HEK293 (cell line): Measurements from ENCODE around the gene ABI3BP.

Source experiments
- CTCF ChIA-PET: fragments of 350-600 bp; formaldehyde crosslinking; extraction: SDS; loops from one replicate; lab custom pipeline; 2021; ENCODE audit warnings: antibody characterized with exemption; lab: Yijun Ruan, JAX
- POLR2A ChIA-PET: fragments of 300-600 bp; formaldehyde crosslinking; extraction: SDS; loops from one replicate; lab custom pipeline; 2020; ENCODE audit warnings: antibody characterized with exemption, inconsistent platforms; lab: Yijun Ruan, JAX
- H3K27ac ChIP-seq: fragments of 200-500 bp; sonication (Bioruptor generic); 2 replicates; pipeline ENCODE4 v1.5.1; 2014; ENCODE audit warnings: low read depth, low read length, control low read depth, inconsistent platforms; ENCODE audit errors: extremely low read depth
- H3K36me3 ChIP-seq, 2 experiments: fragments of 200-500 bp in 1 of 2; sonication (Bioruptor generic) in 1 of 2; 1 replicate in 1 of 2; 2 replicates in 1 of 2; pipeline ENCODE4 v1.5.1; 2014 to 2017; ENCODE audit warnings: inconsistent platforms in 2 of 2, low read length in 2 of 2; ENCODE audit not compliant: control insufficient read depth in 2 of 2, insufficient read depth in 1 of 2
- H3K4me1 ChIP-seq: fragments of 200-500 bp; sonication (Bioruptor generic); 2 replicates; pipeline ENCODE4 v1.5.1; 2014; ENCODE audit warnings: mild to moderate bottlenecking, low read length, inconsistent platforms; ENCODE audit not compliant: control insufficient read depth, insufficient read depth
- H3K4me3 ChIP-seq: 2 replicates; pipeline ENCODE4 v1.5.1; 2011; ENCODE audit warnings: low read depth, mild to moderate bottlenecking, control low read depth, low read length, moderate library complexity
- H3K9me3 ChIP-seq: fragments of 200-500 bp; sonication (Bioruptor generic); 2 replicates; pipeline ENCODE4 v1.5.1; 2014; ENCODE audit warnings: low read depth, low read length, inconsistent platforms; ENCODE audit not compliant: control insufficient read depth, insufficient read depth
- BCL11A ChIP-seq: fragments of 450-650 bp; formaldehyde crosslinking; IDR thresholded peaks from 2 replicates; pipeline ENCODE4 v1.5.1; 2016; ENCODE audit warnings: low read depth, missing biosample characterization, missing genetic modification characterization
- EGR2 ChIP-seq: fragments of 450-650 bp; formaldehyde crosslinking; IDR thresholded peaks from 2 replicates; pipeline ENCODE4 v1.5.1; 2016; ENCODE audit warnings: low read depth, missing biosample characterization, missing genetic modification characterization
- HOXD13 ChIP-seq: sonication (generic); formaldehyde crosslinking; IDR thresholded peaks from 2 replicates; pipeline ENCODE4 v1.8.0; 2022; ENCODE audit warnings: missing genetic modification reagents, borderline replicate concordance
- IKZF3 ChIP-seq: fragments of 450-650 bp; IDR thresholded peaks from 2 replicates; pipeline ENCODE4 v1.5.0; 2018; ENCODE audit warnings: missing biosample characterization, mild to moderate bottlenecking, missing genetic modification characterization, moderate library complexity
- KLF8 ChIP-seq: fragments of 450-650 bp; formaldehyde crosslinking; IDR thresholded peaks from 2 replicates; pipeline ENCODE4 v1.5.1; 2016; ENCODE audit warnings: missing biosample characterization, missing genetic modification characterization
- PRDM10 ChIP-seq: fragments of 450-650 bp; formaldehyde crosslinking; IDR thresholded peaks from 2 replicates; pipeline ENCODE4 v1.5.1; 2016; ENCODE audit warnings: missing biosample characterization, missing genetic modification characterization
- REPIN1 ChIP-seq: fragments of 450-650 bp; formaldehyde crosslinking; IDR thresholded peaks from 2 replicates; pipeline ENCODE4 v1.5.1; 2017; ENCODE audit warnings: missing biosample characterization, missing genetic modification characterization, low read depth
- SP2 ChIP-seq: fragments of 450-650 bp; formaldehyde crosslinking; IDR thresholded peaks from 2 replicates; pipeline ENCODE4 v1.5.1; 2016; ENCODE audit warnings: missing biosample characterization, missing genetic modification characterization
- ZBTB11 ChIP-seq: fragments of 450-650 bp; formaldehyde crosslinking; conservative IDR thresholded peaks from 2 replicates; pipeline ENCODE4 v1.5.1; 2016; ENCODE audit warnings: low read depth, missing biosample characterization, missing genetic modification characterization
- ZBTB7A ChIP-seq: fragments of 450-650 bp; formaldehyde crosslinking; IDR thresholded peaks from 2 replicates; pipeline ENCODE4 v1.5.1; 2016; ENCODE audit warnings: low read depth, missing biosample characterization, missing genetic modification characterization
- ZFP37 ChIP-seq: fragments of 450-650 bp; formaldehyde crosslinking; IDR thresholded peaks from 2 replicates; pipeline ENCODE4 v1.5.1; 2016; ENCODE audit warnings: missing biosample characterization, missing genetic modification characterization
- ZNF16 ChIP-seq: fragments of 450-650 bp; formaldehyde crosslinking; IDR thresholded peaks from 2 replicates; pipeline ENCODE4 v1.5.1; 2016; ENCODE audit warnings: low read depth, missing biosample characterization, missing genetic modification characterization
- ZNF24 ChIP-seq: fragments of 450-650 bp; formaldehyde crosslinking; IDR thresholded peaks from 2 replicates; pipeline ENCODE4 v1.5.1; 2016; ENCODE audit warnings: missing biosample characterization, missing genetic modification characterization
- ZNF473 ChIP-seq: fragments of 450-650 bp; formaldehyde crosslinking; IDR thresholded peaks from 2 replicates; pipeline ENCODE4 v1.5.1; 2017; ENCODE audit warnings: missing biosample characterization, missing genetic modification characterization
- ZNF514 ChIP-seq: fragments of 450-650 bp; formaldehyde crosslinking; IDR thresholded peaks from 2 replicates; pipeline ENCODE4 v1.5.1; 2016; ENCODE audit warnings: missing biosample characterization, missing genetic modification characterization
- ZNF549 ChIP-seq: fragments of 450-650 bp; IDR thresholded peaks from 2 replicates; pipeline ENCODE4 v1.5.1; 2018; ENCODE audit warnings: missing biosample characterization, missing genetic modification characterization, mild to moderate bottlenecking, inconsistent platforms, moderate library complexity
- ZNF571 ChIP-seq: fragments of 450-650 bp; formaldehyde crosslinking; IDR thresholded peaks from 2 replicates; pipeline ENCODE4 v1.5.0; 2017; ENCODE audit warnings: missing biosample characterization, missing genetic modification characterization
- ZNF76 ChIP-seq: fragments of 450-650 bp; formaldehyde crosslinking; IDR thresholded peaks from 2 replicates; pipeline ENCODE4; 2016; ENCODE audit warnings: low read depth, missing biosample characterization, missing genetic modification characterization, borderline replicate concordance
- ZNF777 ChIP-seq: fragments of 450-650 bp; formaldehyde crosslinking; IDR thresholded peaks from 2 replicates; pipeline ENCODE4 v1.5.1; 2017; ENCODE audit warnings: missing biosample characterization, missing genetic modification characterization, borderline replicate concordance
- ZNF791 ChIP-seq: fragments of 450-650 bp; formaldehyde crosslinking; IDR thresholded peaks from 2 replicates; pipeline ENCODE4 v1.5.1; 2016; ENCODE audit warnings: missing biosample characterization, missing genetic modification characterization
- ZSCAN16 ChIP-seq: fragments of 450-650 bp; formaldehyde crosslinking; IDR thresholded peaks from 2 replicates; pipeline ENCODE4 v1.5.1; 2016; ENCODE audit warnings: missing biosample characterization, missing genetic modification characterization
- ZXDB ChIP-seq: fragments of 450-650 bp; formaldehyde crosslinking; IDR thresholded peaks from 2 replicates; pipeline ENCODE4 v1.5.1; 2016; ENCODE audit warnings: missing biosample characterization, missing genetic modification characterization
- TF ChIP-seq, protein P1 (sequence below): IDR thresholded peaks from 2 replicates; pipeline ENCODE4 v1.6.1; 2011; ENCODE audit warnings: mild to moderate bottlenecking, low read depth, low read length, borderline replicate concordance
- TF ChIP-seq, protein P2 (sequence below): fragments of 450-650 bp; formaldehyde crosslinking; IDR thresholded peaks from 2 replicates; pipeline ENCODE4 v1.5.1; 2016; ENCODE audit warnings: missing biosample characterization, missing genetic modification characterization

The ABI3BP gene

GRCh38 chr3:101036676-101037075, 43.5 kb upstream of the ABI3BP start (continued):
- TF ChIP-seq ZNF514 (tag by site-specific recombination): no peak
- TF ChIP-seq ZNF571 (tag by site-specific recombination): no peak
- TF ChIP-seq ZXDB (tag by site-specific recombination): no peak
- no peak for TF ChIP-seq ZBTB7A
- no peak for TF ChIP-seq PRDM10 (tag by site-specific recombination)
- TF ChIP-seq REPIN1 (tag by site-specific recombination): no peak
- TF ChIP-seq ZNF473: no peak
- no peak for TF ChIP-seq ZFP37 (tag by site-specific recombination)
- TF ChIP-seq IKZF3 (tag by site-specific recombination): no peak
- TF ChIP-seq ZNF24: no peak

DNA sequence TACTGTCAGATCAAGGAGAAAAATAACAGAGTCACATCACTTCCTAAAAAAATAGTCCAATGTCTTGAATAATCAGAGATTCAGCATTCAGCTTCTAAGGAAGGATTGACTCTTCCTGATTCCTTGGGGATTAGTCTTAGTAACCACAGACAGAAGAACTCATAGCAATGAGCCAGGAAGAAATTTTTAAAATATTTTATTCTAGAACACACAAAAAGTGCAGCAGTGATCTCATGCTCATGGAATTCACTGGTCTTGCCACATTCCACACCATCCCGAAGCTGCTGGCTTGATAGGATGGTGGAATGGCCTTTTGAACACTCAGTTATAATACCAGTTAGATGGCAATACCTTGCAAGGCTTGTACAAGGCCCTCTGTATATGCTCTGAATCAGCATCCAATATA, 43.0 kb upstream of the ABI3BP start:
- no peaks in the 10 kb centered on the region for H3K9me3 ChIP-seq
- ChIA-PET POLR2A (no interaction called here), CTCF (interaction anchor here (0.5 to 0.6 kb wide), 2 partner anchors 521 to 657 kb away, joined by 3 to 7 read pairs; no protein-coding TSS in a partner anchor)
- H3K4me3 ChIP-seq: no peak overlapping the region
- H3K4me1 ChIP-seq: no peaks in the 10 kb centered on the region
- H3K36me3 ChIP-seq: no peaks in the 10 kb centered on the region
- TF ChIP-seq ZNF791 (tag by site-specific recombination) (no peak), SP2 (no peak), ZNF777 (no peak), ZNF76 (tag by site-specific recombination) (no peak), BCL11A (tag by site-specific recombination) (no peak), EGR2 (tag by site-specific recombination) (no peak), ZNF549 (tag by site-specific recombination) (no peak), ZBTB11 (no peak), ZSCAN16 (tag by site-specific recombination) (no peak), HOXD13 (CRISPR knock-in tag) (no peak), ZNF16 (no peak), KLF8 (tag by site-specific recombination) (no peak)
- TF ChIP-seq, protein P1, sequence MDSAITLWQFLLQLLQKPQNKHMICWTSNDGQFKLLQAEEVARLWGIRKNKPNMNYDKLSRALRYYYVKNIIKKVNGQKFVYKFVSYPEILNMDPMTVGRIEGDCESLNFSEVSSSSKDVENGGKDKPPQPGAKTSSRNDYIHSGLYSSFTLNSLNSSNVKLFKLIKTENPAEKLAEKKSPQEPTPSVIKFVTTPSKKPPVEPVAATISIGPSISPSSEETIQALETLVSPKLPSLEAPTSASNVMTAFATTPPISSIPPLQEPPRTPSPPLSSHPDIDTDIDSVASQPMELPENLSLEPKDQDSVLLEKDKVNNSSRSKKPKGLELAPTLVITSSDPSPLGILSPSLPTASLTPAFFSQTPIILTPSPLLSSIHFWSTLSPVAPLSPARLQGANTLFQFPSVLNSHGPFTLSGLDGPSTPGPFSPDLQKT: no peak
- TF ChIP-seq, protein P2, sequence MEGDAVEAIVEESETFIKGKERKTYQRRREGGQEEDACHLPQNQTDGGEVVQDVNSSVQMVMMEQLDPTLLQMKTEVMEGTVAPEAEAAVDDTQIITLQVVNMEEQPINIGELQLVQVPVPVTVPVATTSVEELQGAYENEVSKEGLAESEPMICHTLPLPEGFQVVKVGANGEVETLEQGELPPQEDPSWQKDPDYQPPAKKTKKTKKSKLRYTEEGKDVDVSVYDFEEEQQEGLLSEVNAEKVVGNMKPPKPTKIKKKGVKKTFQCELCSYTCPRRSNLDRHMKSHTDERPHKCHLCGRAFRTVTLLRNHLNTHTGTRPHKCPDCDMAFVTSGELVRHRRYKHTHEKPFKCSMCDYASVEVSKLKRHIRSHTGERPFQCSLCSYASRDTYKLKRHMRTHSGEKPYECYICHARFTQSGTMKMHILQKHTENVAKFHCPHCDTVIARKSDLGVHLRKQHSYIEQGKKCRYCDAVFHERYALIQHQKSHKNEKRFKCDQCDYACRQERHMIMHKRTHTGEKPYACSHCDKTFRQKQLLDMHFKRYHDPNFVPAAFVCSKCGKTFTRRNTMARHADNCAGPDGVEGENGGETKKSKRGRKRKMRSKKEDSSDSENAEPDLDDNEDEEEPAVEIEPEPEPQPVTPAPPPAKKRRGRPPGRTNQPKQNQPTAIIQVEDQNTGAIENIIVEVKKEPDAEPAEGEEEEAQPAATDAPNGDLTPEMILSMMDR (tag by site-specific recombination): no peak
- H3K27ac ChIP-seq: no peak overlapping the region
